OCI-LY3 (cell line): ENCODE results near the gene GLTP.

ENCODE experiments used
- H2AFZ ChIP-seq: fragments of 200-600, 300-600 bp; shearing (Covaris generic); 2 replicates; pipeline ENCODE4 v1.6.0; 2014; ENCODE audit warnings: antibody characterized with exemption, low read depth, low read length
- H3K27ac ChIP-seq: fragments of 200-600, 300-600 bp; sonication (generic); 2 replicates; pipeline ENCODE4 v1.5.1; 2014; ENCODE audit warnings: mild to moderate bottlenecking, low read length, moderate library complexity, mixed read lengths
- H3K27me3 ChIP-seq: fragments of 200-600, 300-600 bp; sonication (generic); 2 replicates; pipeline ENCODE4 v1.6.1; 2014; ENCODE audit warnings: low read depth, low read length, mixed read lengths
- H3K36me3 ChIP-seq: fragments of 200-600, 300-600 bp; sonication (generic); replicated peaks from 2 replicates; pipeline ENCODE3; 2014; ENCODE audit warnings: low read depth, low read length, mixed read lengths
- H3K4me1 ChIP-seq: fragments of 300-600, 200-600 bp; sonication (generic); 2 replicates; pipeline ENCODE4 v1.6.1; 2014; ENCODE audit warnings: low read length, mixed read lengths
- H3K4me2 ChIP-seq: fragments of 200-600, 300-600 bp; sonication (generic); 2 replicates; pipeline ENCODE4 v1.6.1; 2014; ENCODE audit warnings: low read length, mixed read lengths
- H3K4me3 ChIP-seq: fragments of 300-600, 200-600 bp; sonication (generic); 2 replicates; pipeline ENCODE4 v1.5.1; 2014; ENCODE audit warnings: antibody characterized with exemption, mild to moderate bottlenecking, low read length, moderate library complexity
- H3K79me2 ChIP-seq: fragments of 300-600, 200-600 bp; shearing (Covaris generic); 2 replicates; pipeline ENCODE4 v1.6.1; 2014; ENCODE audit warnings: mild to moderate bottlenecking, low read length, mixed read lengths
- H3K9ac ChIP-seq: fragments of 300-600, 200-600 bp; shearing (Covaris generic); 2 replicates; pipeline ENCODE4 v1.6.0; 2014; ENCODE audit warnings: mild to moderate bottlenecking, low read length, moderate library complexity
- H3K9me3 ChIP-seq: fragments of 200-600, 300-600 bp; shearing (Covaris generic); 2 replicates; pipeline ENCODE4 v1.6.1; 2014; ENCODE audit warnings: low read length, mixed read lengths; ENCODE audit not compliant: insufficient read depth
- H4K20me1 ChIP-seq: fragments of 200-600, 300-600 bp; sonication (generic); 2 replicates; pipeline ENCODE4 v1.6.1; 2016; ENCODE audit warnings: low read length, mixed read lengths; ENCODE audit not compliant: insufficient read depth
- EZH2phosphoT487 ChIP-seq: fragments of 200-600 bp; shearing (Covaris generic); IDR thresholded peaks from 2 replicates; pipeline ENCODE4 v1.6.1; 2018; ENCODE audit warnings: antibody characterized with exemption, mixed run types, low read depth
- TF ChIP-seq, protein P1 (sequence below): fragments of 200-600, 300-600 bp; sonication (generic); IDR thresholded peaks from 2 replicates; pipeline ENCODE4 v1.5.1; 2014; ENCODE audit warnings: antibody characterized with exemption, low read length, low read depth

GLTP gene

DNA sequence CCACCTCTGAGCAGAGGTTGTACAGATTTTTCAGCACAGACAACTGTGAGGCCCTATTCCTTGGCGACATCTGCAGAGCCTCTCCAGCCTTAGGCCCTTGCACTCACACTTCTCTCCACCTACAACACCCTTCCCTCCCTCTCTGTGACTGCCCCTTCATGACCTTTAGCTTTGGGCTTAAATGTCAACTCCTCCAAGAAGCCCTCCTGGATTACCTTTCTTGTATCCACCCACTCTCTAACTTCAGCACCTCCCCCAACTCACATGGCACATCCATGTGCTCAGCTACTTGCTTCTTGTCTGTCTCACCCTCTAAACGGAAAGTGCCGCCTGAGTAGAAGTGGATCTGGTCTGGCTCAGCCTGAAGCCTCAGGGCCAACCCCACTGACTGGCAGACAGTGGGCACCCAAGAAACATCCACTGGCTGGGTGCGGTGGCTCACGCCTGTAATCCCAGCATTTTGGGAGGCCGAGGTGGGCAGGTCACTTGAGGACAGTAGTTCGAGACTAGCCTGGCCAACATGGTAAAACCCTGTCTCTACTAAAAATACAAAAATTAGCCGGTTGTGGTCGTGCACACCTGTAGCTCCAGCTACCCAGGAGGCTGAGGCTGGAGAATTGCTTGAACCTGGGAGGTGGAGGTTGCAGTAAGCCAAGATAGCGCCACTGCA is 69.3 kb downstream of the GLTP start:
- Histone ChIP-seq H3K27ac (no peak overlapping the region), H2AFZ (no peak overlapping the region), H3K4me2 (no peak overlapping the region), H3K4me3 (no peak overlapping the region), H3K4me1 (no peaks in the 10 kb centered on the region), H3K36me3 (no peaks in the 10 kb centered on the region), H3K27me3 (no peaks in the 10 kb centered on the region), H3K79me2 (no peaks in the 10 kb centered on the region), H3K9me3 (no peaks in the 10 kb centered on the region), H4K20me1 (no peaks in the 10 kb centered on the region), H3K9ac (no peak overlapping the region)
- TF ChIP-seq, protein P1, sequence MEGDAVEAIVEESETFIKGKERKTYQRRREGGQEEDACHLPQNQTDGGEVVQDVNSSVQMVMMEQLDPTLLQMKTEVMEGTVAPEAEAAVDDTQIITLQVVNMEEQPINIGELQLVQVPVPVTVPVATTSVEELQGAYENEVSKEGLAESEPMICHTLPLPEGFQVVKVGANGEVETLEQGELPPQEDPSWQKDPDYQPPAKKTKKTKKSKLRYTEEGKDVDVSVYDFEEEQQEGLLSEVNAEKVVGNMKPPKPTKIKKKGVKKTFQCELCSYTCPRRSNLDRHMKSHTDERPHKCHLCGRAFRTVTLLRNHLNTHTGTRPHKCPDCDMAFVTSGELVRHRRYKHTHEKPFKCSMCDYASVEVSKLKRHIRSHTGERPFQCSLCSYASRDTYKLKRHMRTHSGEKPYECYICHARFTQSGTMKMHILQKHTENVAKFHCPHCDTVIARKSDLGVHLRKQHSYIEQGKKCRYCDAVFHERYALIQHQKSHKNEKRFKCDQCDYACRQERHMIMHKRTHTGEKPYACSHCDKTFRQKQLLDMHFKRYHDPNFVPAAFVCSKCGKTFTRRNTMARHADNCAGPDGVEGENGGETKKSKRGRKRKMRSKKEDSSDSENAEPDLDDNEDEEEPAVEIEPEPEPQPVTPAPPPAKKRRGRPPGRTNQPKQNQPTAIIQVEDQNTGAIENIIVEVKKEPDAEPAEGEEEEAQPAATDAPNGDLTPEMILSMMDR: no peak
- TF ChIP-seq EZH2phosphoT487: no peak

DNA sequence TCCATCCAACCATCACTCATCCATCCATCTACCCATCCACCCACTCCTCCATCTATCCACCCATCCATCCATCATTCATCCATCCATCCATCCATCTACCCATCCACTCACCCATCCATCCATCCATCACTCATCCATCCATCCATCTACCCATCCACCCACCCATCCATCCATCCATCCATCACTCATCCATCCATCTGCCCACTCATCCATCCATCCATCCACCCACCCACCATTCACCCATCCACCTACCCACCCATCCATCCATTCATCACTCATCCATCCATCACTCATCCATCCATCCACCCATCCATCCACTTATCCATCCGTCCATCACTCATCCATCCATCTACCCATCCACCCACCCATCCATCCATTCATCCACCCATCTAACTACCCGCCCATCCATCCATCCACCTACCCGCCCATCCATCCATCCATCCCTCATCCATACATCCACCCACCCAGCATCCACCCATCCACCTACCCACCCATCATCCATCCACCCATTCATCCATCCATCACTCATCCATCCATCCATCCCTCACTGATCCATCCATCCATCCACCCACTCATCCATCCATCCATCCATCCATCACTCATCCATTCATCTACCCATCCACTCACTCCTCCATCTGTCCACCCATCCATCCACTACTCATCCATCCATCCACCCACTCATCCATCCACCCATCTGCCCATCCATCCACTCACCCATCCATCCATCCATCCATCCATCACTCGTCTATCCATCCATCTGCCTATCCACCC is 71.3 kb downstream of the GLTP start:
- H3K4me1 ChIP-seq: no peaks in the 10 kb centered on the region
- TF ChIP-seq, protein P1: no peak
- TF ChIP-seq EZH2phosphoT487: no peak
- H3K27ac ChIP-seq: no peak overlapping the region
- no peak overlapping the region for H2AFZ ChIP-seq
- H3K9me3 ChIP-seq: no peaks in the 10 kb centered on the region
- H4K20me1 ChIP-seq: no peaks in the 10 kb centered on the region
- H3K4me3 ChIP-seq: no peak overlapping the region
- no peak overlapping the region for H3K9ac ChIP-seq
- no peak overlapping the region for H3K4me2 ChIP-seq
- H3K27me3 ChIP-seq: no peaks in the 10 kb centered on the region
- H3K79me2 ChIP-seq: no peaks in the 10 kb centered on the region
- no peaks in the 10 kb centered on the region for H3K36me3 ChIP-seq

- no peak overlapping the region for H2AFZ ChIP-seq
- H3K79me2 ChIP-seq: no peaks in the 10 kb centered on the region
- no peak overlapping the region for H3K27ac ChIP-seq
- TF ChIP-seq, protein P1: no peak
- TF ChIP-seq EZH2phosphoT487: no peak
- H3K4me2 ChIP-seq: no peak overlapping the region
- no peaks in the 10 kb centered on the region for H3K36me3 ChIP-seq
- no peak overlapping the region for H3K9ac ChIP-seq
- no peaks in the 10 kb centered on the region for H4K20me1 ChIP-seq
- no peak overlapping the region for H3K4me3 ChIP-seq
- no peaks in the 10 kb centered on the region for H3K4me1 ChIP-seq
- H3K9me3 ChIP-seq: no peaks in the 10 kb centered on the region
- no peaks in the 10 kb centered on the region for H3K27me3 ChIP-seq
Measured at GRCh38 chr12:109807954-109808643, 72.2 kb downstream of the GLTP start.
